Measurements from ENCODE around the gene CDKL5. TPM values are rescaled to one million over a fixed set of nuclear protein-coding genes. Genes with fewer than 3 reads are reported as not detected.

CDKL5 gene
- total and polyA plus RNA-seq, 10 donors, result 0.24 to 10.6 (median 7.0) TPM

GRCh38 chrX:18465051-18465450, 39.6 kb downstream of the CDKL5 start:
- intact Hi-C loops (cut with DNase I; ENCODE audit: low total_unique reads), result no loop called here
- no peaks in the 10 kb centered on the region for H3K27me3 ChIP-seq (replicated peaks in 1 of 7)
- H3K4me3 ChIP-seq, result no peak overlapping the region
- H3K9me3 ChIP-seq, result no peaks in the 10 kb centered on the region
- 80 to 98% (median 94%) methylated on average over 4 of the region's 4 CpGs for WGBS, 5 donors
- H3K36me3 ChIP-seq, result no peaks in the 10 kb centered on the region
- H3K4me1 ChIP-seq, result no peaks in the 10 kb centered on the region
- TF ChIP-seq POLR2A (IDR thresholded peaks at IDR 0.05) (no peak), CTCF (IDR thresholded peaks at IDR 0.05 in 8 of 11, conservative IDR thresholded peaks at IDR 0.05 in 3 of 11) (no peak), POLR2AphosphoS5 (IDR thresholded peaks at IDR 0.05) (no peak)
- no peak overlapping the region for H3K27ac ChIP-seq
- DNase-seq, result no peak

- WGBS, 5 donors, result 76 to 89% (median 86%) methylated on average over 4 of the region's 4 CpGs
- Histone ChIP-seq H3K36me3 (no peaks in the 10 kb centered on the region), H3K4me1 (no peaks in the 10 kb centered on the region), H3K27ac (no peak overlapping the region), H3K4me3 (no peak overlapping the region), H3K9me3 (no peaks in the 10 kb centered on the region), H3K27me3 (replicated peaks in 1 of 7) (no peaks in the 10 kb centered on the region)
- no peak for DNase-seq
- intact Hi-C loops (cut with DNase I; ENCODE audit: low total_unique reads), result no loop called here
- TF ChIP-seq POLR2A (IDR thresholded peaks at IDR 0.05), result no peak
- TF ChIP-seq POLR2AphosphoS5 (IDR thresholded peaks at IDR 0.05), result no peak
- no peak for TF ChIP-seq CTCF (IDR thresholded peaks at IDR 0.05 in 8 of 11, conservative IDR thresholded peaks at IDR 0.05 in 3 of 11)
Measured at GRCh38 chrX:18468599-18468998, 43.2 kb downstream of the CDKL5 start.

GRCh38 chrX:18471296-18471695, 45.9 kb downstream of the CDKL5 start:
- H3K27me3 ChIP-seq (replicated peaks in 1 of 7), result no peaks in the 10 kb centered on the region
- H3K36me3 ChIP-seq, result no peaks in the 10 kb centered on the region
- H3K27ac ChIP-seq, result no peak overlapping the region
- no peak for DNase-seq
- H3K4me3 ChIP-seq, result no peak overlapping the region
- intact Hi-C loops (cut with DNase I; ENCODE audit: low total_unique reads), result no loop called here
- WGBS, 5 donors, result 79 to 90% (median 86%) methylated on average over 2 of the region's 2 CpGs
- TF ChIP-seq POLR2AphosphoS5 (IDR thresholded peaks at IDR 0.05) (no peak), CTCF (IDR thresholded peaks at IDR 0.05 in 8 of 11, conservative IDR thresholded peaks at IDR 0.05 in 3 of 11) (no peak), POLR2A (IDR thresholded peaks at IDR 0.05) (no peak)
- no peaks in the 10 kb centered on the region for H3K9me3 ChIP-seq
- H3K4me1 ChIP-seq, result no peaks in the 10 kb centered on the region

- 27 to 58% (median 42%) methylated on average over 5 of the region's 5 CpGs for WGBS, 5 donors
- intact Hi-C loops (cut with DNase I; ENCODE audit: low total_unique reads), result no loop called here
- H3K27ac ChIP-seq, result no peak overlapping the region
- H3K9me3 ChIP-seq, result no peaks in the 10 kb centered on the region
- H3K27me3 ChIP-seq (replicated peaks in 1 of 7), result no peaks in the 10 kb centered on the region
- TF ChIP-seq POLR2AphosphoS5 (IDR thresholded peaks at IDR 0.05) (no peak), POLR2A (IDR thresholded peaks at IDR 0.05) (no peak), CTCF (IDR thresholded peaks at IDR 0.05 in 8 of 11, conservative IDR thresholded peaks at IDR 0.05 in 3 of 11) (no peak)
- H3K4me1 ChIP-seq, result no peaks in the 10 kb centered on the region
- no peak for DNase-seq
- no peak overlapping the region for H3K4me3 ChIP-seq
- H3K36me3 ChIP-seq, result no peaks in the 10 kb centered on the region
Measured at GRCh38 chrX:18490806-18491555, 65.6 kb downstream of the CDKL5 start.

All from spleen (tissue), 11 donors.